SU-DHL-6 (cell line): ENCODE measurements around the gene MRPL14.

Source experiments
- H2AFZ ChIP-seq: fragments of 200-600 bp; sonication (generic); 2 replicates; pipeline ENCODE4 v1.6.1; 2014; ENCODE audit warnings: low read depth, mild to moderate bottlenecking, moderate library complexity, mixed read lengths, antibody characterized with exemption, low read length; ENCODE audit not compliant: severe bottlenecking
- H3F3A ChIP-seq: fragments of 200-600 bp; shearing (Covaris generic); 2 replicates; pipeline ENCODE4 v1.6.0; 2016; ENCODE audit warnings: antibody characterized with exemption, mild to moderate bottlenecking; ENCODE audit not compliant: insufficient read depth
- H3K27ac ChIP-seq: fragments of 200-600 bp; sonication (generic); 2 replicates; pipeline ENCODE4 v1.5.1; 2016; ENCODE audit warnings: low read depth, mild to moderate bottlenecking, low read length, moderate library complexity, mixed read lengths
- H3K27me3 ChIP-seq: fragments of 200-600 bp; sonication (generic), shearing (Covaris generic); 2 replicates; pipeline ENCODE4 v1.6.0; 2014; ENCODE audit warnings: mild to moderate bottlenecking, low read length
- H3K36me3 ChIP-seq: fragments of 200-600 bp; sonication (generic); 2 replicates; pipeline ENCODE4 v1.6.1; 2014; ENCODE audit warnings: mild to moderate bottlenecking, low read length, mixed read lengths
- H3K4me2 ChIP-seq: fragments of 300-600, 200-600 bp; shearing (Covaris generic), sonication (generic); 2 replicates; pipeline ENCODE4 v1.6.0; 2014; ENCODE audit warnings: low read length, low read depth, mild to moderate bottlenecking; ENCODE audit not compliant: poor library complexity, severe bottlenecking
- H3K4me3 ChIP-seq: fragments of 200-600 bp; sonication (generic); 2 replicates; pipeline ENCODE4 v1.5.1; 2014; ENCODE audit warnings: antibody characterized with exemption, low read length, mild to moderate bottlenecking, mixed read lengths; ENCODE audit not compliant: insufficient read depth, poor library complexity, severe bottlenecking
- H3K79me2 ChIP-seq: fragments of 200-600 bp; sonication (generic); 2 replicates; pipeline ENCODE4 v1.6.1; 2014; ENCODE audit warnings: mild to moderate bottlenecking, low read length, moderate library complexity; ENCODE audit not compliant: insufficient read depth
- H3K9ac ChIP-seq: fragments of 200-600 bp; sonication (generic); 2 replicates; pipeline ENCODE4 v1.7.0; 2014; ENCODE audit warnings: mild to moderate bottlenecking, low read length
- H3K9me2 ChIP-seq: fragments of 200-600 bp; sonication (generic); replicated peaks from 2 replicates; pipeline ENCODE4 v1.6.1; 2014; ENCODE audit warnings: low read length; ENCODE audit not compliant: insufficient read depth
- H3K9me3 ChIP-seq: fragments of 200-600 bp; sonication (generic); 2 replicates; pipeline ENCODE4 v1.6.1; 2014; ENCODE audit warnings: low read length, mixed read lengths; ENCODE audit not compliant: insufficient read depth
- H4K20me1 ChIP-seq: fragments of 200-600 bp; sonication (generic); 2 replicates; pipeline ENCODE4 v1.6.1; 2014; ENCODE audit warnings: low read depth, mild to moderate bottlenecking, antibody characterized with exemption, low read length, moderate library complexity, mixed read lengths
- EZH2phosphoT487 ChIP-seq: fragments of 200-600 bp; sonication (generic), shearing (Covaris generic); conservative IDR thresholded peaks from 2 replicates; pipeline ENCODE4 v1.6.1; 2018; ENCODE audit warnings: mild to moderate bottlenecking, antibody characterized with exemption, low read length, moderate library complexity, mixed read lengths
- TF ChIP-seq, protein P1 (sequence below): fragments of 200-600 bp; sonication (generic); IDR thresholded peaks from one replicate; pipeline ENCODE4 v1.5.1; 2017; ENCODE audit warnings: antibody characterized with exemption, mild to moderate bottlenecking, low read length, moderate library complexity; ENCODE audit not compliant: insufficient read depth, poor library complexity, severe bottlenecking

The MRPL14 gene

DNA sequence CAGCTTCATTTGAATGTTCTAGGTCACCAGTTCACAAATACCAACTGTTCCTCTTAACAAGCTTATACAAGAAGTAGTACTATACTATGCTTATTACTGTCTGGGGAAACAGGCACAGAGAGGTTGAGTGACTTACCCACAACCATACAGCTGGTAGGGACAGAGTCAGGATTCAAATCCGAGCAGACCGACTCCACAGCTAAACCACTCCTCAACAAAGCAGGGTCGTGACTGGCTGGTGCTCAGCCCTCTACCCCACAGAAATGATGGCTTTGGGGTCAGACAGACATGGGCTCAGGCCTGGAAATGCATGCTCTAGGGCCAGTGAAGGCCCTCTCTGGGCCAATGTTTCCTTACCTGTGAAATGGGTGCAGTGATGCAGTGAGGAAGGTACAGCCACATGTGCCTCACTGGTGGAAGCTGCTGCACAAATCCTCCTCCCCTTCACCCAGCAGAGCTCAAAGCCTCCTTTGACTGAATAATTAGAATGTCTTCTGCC lies 63.6 kb downstream of the MRPL14 start:
- no peaks in the 10 kb centered on the region for H4K20me1 ChIP-seq
- H3K9me3 ChIP-seq: no peaks in the 10 kb centered on the region
- H3K9ac ChIP-seq: no peak overlapping the region
- H3K36me3 ChIP-seq: no peaks in the 10 kb centered on the region
- no peaks in the 10 kb centered on the region for H3K9me2 ChIP-seq
- no peak overlapping the region for H3K27ac ChIP-seq
- no peak overlapping the region for H3K4me2 ChIP-seq
- no peak for TF ChIP-seq EZH2phosphoT487
- TF ChIP-seq, protein P1, sequence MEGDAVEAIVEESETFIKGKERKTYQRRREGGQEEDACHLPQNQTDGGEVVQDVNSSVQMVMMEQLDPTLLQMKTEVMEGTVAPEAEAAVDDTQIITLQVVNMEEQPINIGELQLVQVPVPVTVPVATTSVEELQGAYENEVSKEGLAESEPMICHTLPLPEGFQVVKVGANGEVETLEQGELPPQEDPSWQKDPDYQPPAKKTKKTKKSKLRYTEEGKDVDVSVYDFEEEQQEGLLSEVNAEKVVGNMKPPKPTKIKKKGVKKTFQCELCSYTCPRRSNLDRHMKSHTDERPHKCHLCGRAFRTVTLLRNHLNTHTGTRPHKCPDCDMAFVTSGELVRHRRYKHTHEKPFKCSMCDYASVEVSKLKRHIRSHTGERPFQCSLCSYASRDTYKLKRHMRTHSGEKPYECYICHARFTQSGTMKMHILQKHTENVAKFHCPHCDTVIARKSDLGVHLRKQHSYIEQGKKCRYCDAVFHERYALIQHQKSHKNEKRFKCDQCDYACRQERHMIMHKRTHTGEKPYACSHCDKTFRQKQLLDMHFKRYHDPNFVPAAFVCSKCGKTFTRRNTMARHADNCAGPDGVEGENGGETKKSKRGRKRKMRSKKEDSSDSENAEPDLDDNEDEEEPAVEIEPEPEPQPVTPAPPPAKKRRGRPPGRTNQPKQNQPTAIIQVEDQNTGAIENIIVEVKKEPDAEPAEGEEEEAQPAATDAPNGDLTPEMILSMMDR: no peak
- H2AFZ ChIP-seq: no peak overlapping the region
- H3K4me3 ChIP-seq: no peak overlapping the region
- no peaks in the 10 kb centered on the region for H3K27me3 ChIP-seq
- H3F3A ChIP-seq: no peaks in the 10 kb centered on the region
- H3K79me2 ChIP-seq: no peaks in the 10 kb centered on the region
